HepG2 (cell line): ENCODE results near the gene STMN3. TPM values are rescaled to one million over a fixed set of nuclear protein-coding genes. Genes with fewer than 3 reads are reported as not detected.
A peak's percentile ranks its signal among the peaks of the same experiment; 100 is the strongest.

Source experiments
- AGO2 ChIP-seq: fragments of 200-400 bp; formaldehyde crosslinking; optimal IDR thresholded peaks from 2 replicates; pipeline ENCODE3; 2017; ENCODE audit warnings: mild to moderate bottlenecking, low read depth, low read length, moderate library complexity
- ARNTL ChIP-seq: sonication (generic); formaldehyde crosslinking; IDR thresholded peaks from 2 replicates; pipeline ENCODE4 v1.4.0; 2020; ENCODE audit warnings: mild to moderate bottlenecking, missing genetic modification reagents
- DMTF1 ChIP-seq: sonication (generic); formaldehyde crosslinking; IDR thresholded peaks from 2 replicates; pipeline ENCODE4 v1.4.0; 2020; ENCODE audit warnings: mild to moderate bottlenecking, missing genetic modification reagents
- FOSL1 ChIP-seq: sonication (generic); formaldehyde crosslinking; IDR thresholded peaks from 2 replicates; pipeline ENCODE4 v1.9.0; 2021; ENCODE audit warnings: missing genetic modification reagents, borderline replicate concordance
- HDAC2 ChIP-seq: sonication (generic); formaldehyde crosslinking; IDR thresholded peaks from 2 replicates; pipeline ENCODE4 v1.4.0; 2020; ENCODE audit warnings: missing genetic modification reagents
- MXD4 ChIP-seq: IDR thresholded peaks from 2 replicates; pipeline ENCODE4 v1.6.1; 2016; ENCODE audit warnings: mild to moderate bottlenecking, missing biosample characterization, missing genetic modification reagents
- SALL2 ChIP-seq: sonication (generic); formaldehyde crosslinking; IDR thresholded peaks from 2 replicates; pipeline ENCODE4 v1.8.1; 2023; ENCODE audit warnings: mild to moderate bottlenecking, missing genetic modification reagents, inconsistent platforms
- SIN3B ChIP-seq: fragments of 150-350 bp; IDR thresholded peaks from 2 replicates; pipeline ENCODE4 v1.6.1; 2014; ENCODE audit warnings: low read length
- SNAPC5 ChIP-seq: sonication (generic); formaldehyde crosslinking; IDR thresholded peaks from 2 replicates; pipeline ENCODE4 v1.8.1; 2023; ENCODE audit warnings: mild to moderate bottlenecking, missing genetic modification reagents, borderline replicate concordance
- ZBTB2 ChIP-seq: sonication (generic); formaldehyde crosslinking; IDR thresholded peaks from 2 replicates; pipeline ENCODE4 v1.8.0; 2022; ENCODE audit warnings: low read depth, missing genetic modification reagents
- ZNF382 ChIP-seq: sonication (generic); formaldehyde crosslinking; IDR thresholded peaks from 2 replicates; pipeline ENCODE4 v1.5.0; 2020; ENCODE audit warnings: missing genetic modification reagents, mild to moderate bottlenecking, borderline replicate concordance
- ZNF569 ChIP-seq: sonication (generic); formaldehyde crosslinking; IDR thresholded peaks from 2 replicates; pipeline ENCODE4 v1.5.0; 2020; ENCODE audit warnings: mild to moderate bottlenecking, missing genetic modification reagents, moderate library complexity, borderline replicate concordance
- ZNF652 ChIP-seq: IDR thresholded peaks from 2 replicates; pipeline ENCODE4 v1.6.1; 2016; ENCODE audit warnings: low read depth, borderline replicate concordance
- ZNF776 ChIP-seq: sonication (generic); formaldehyde crosslinking; IDR thresholded peaks from 2 replicates; pipeline ENCODE4 v1.4.0; 2020; ENCODE audit warnings: mild to moderate bottlenecking, missing genetic modification reagents
- ZSCAN22 ChIP-seq: sonication (generic); formaldehyde crosslinking; IDR thresholded peaks from 2 replicates; pipeline ENCODE4 v1.4.0; 2020; ENCODE audit warnings: mild to moderate bottlenecking, missing genetic modification reagents
- polyA plus RNA-seq, 8 experiments: library from polyadenylated mRNA; depleted of rRNA in 3 of 8; stranded (reverse) in 7 of 8; unstranded in 1 of 8; fragments of >200 nt; fragmentation: Illumina TruSeq in 4 of 8; extraction: Trizol in 4 of 8; gene quantifications; 2 replicates each; pipeline versions ENCODE4 v1.2.1 to v1.2.3, GENCODE V29; 2011 to 2016; ENCODE audit warnings: low read depth in 4 of 8, missing spikeins in 1 of 8, mixed read lengths in 1 of 8; ENCODE audit not compliant: insufficient read depth in 1 of 8
- total RNA-seq, 5 experiments: library from RNA; depleted of rRNA; stranded (reverse); fragments of >200 nt; fragmentation: Illumina TruSeq; extraction: Trizol; gene quantifications; 2 replicates each; pipeline ENCODE4 v1.2.3, GENCODE V29; 2016; ENCODE audit warnings: low read depth in 1 of 5
- TF ChIP-seq, protein P1 (sequence below), 2 experiments: IDR thresholded peaks; 2 replicates each; pipeline ENCODE4 v1.6.1; 2011 to 2012; ENCODE audit warnings: low read length in 2 of 2, borderline replicate concordance in 1 of 2, low read depth in 1 of 2, mild to moderate bottlenecking in 1 of 2, moderate library complexity in 1 of 2
- TF ChIP-seq, protein P2 (sequence below): sonication (generic); formaldehyde crosslinking; IDR thresholded peaks from 2 replicates; pipeline ENCODE4 v1.8.0; 2022; ENCODE audit warnings: missing genetic modification reagents, mild to moderate bottlenecking, borderline replicate concordance
- TF ChIP-seq, protein P3 (sequence below): sonication (generic); formaldehyde crosslinking; conservative IDR thresholded peaks from 2 replicates; pipeline ENCODE4 v1.4.0; 2020; ENCODE audit warnings: missing genetic modification reagents

STMN3 gene
- total and polyA plus RNA-seq, 2 of the 13 experiments (the other 11 are each of a cell fraction or from before 2014, with no cell fraction given), result 21.0 to 48.3 TPM

GRCh38 chr20:63627129-63627750 lies 26.0 kb downstream of the STMN3 start (continued):
- TF ChIP-seq, protein P1, sequence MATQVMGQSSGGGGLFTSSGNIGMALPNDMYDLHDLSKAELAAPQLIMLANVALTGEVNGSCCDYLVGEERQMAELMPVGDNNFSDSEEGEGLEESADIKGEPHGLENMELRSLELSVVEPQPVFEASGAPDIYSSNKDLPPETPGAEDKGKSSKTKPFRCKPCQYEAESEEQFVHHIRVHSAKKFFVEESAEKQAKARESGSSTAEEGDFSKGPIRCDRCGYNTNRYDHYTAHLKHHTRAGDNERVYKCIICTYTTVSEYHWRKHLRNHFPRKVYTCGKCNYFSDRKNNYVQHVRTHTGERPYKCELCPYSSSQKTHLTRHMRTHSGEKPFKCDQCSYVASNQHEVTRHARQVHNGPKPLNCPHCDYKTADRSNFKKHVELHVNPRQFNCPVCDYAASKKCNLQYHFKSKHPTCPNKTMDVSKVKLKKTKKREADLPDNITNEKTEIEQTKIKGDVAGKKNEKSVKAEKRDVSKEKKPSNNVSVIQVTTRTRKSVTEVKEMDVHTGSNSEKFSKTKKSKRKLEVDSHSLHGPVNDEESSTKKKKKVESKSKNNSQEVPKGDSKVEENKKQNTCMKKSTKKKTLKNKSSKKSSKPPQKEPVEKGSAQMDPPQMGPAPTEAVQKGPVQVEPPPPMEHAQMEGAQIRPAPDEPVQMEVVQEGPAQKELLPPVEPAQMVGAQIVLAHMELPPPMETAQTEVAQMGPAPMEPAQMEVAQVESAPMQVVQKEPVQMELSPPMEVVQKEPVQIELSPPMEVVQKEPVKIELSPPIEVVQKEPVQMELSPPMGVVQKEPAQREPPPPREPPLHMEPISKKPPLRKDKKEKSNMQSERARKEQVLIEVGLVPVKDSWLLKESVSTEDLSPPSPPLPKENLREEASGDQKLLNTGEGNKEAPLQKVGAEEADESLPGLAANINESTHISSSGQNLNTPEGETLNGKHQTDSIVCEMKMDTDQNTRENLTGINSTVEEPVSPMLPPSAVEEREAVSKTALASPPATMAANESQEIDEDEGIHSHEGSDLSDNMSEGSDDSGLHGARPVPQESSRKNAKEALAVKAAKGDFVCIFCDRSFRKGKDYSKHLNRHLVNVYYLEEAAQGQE (IDR thresholded peaks at IDR 0.05; ENCODE audit: borderline replicate concordance in 1 of 2, low read depth in 1 of 2, low read length in 2 of 2), result peak in 1 of 2 experiments; percentile 11; a peak in 1 of 4 replicates
- TF ChIP-seq, protein P2, sequence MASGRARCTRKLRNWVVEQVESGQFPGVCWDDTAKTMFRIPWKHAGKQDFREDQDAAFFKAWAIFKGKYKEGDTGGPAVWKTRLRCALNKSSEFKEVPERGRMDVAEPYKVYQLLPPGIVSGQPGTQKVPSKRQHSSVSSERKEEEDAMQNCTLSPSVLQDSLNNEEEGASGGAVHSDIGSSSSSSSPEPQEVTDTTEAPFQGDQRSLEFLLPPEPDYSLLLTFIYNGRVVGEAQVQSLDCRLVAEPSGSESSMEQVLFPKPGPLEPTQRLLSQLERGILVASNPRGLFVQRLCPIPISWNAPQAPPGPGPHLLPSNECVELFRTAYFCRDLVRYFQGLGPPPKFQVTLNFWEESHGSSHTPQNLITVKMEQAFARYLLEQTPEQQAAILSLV (CRISPR knock-in tag), result peak; percentile 99; the same call in 1 of the 2 replicates
- peak; percentile 89; the same call in 1 of the 2 replicates for TF ChIP-seq SNAPC5 (CRISPR knock-in tag)
- TF ChIP-seq ZNF652 (CRISPR knock-in tag), result no peak
- TF ChIP-seq ZSCAN22, result 0 out of 2 replicates have a peak, but pooled peaks have one; percentile 52
- TF ChIP-seq ZNF382 (CRISPR knock-in tag), result no peak
- TF ChIP-seq HDAC2 (CRISPR knock-in tag), result peak; percentile 77; the same call in 1 of the 2 replicates
- no peak for TF ChIP-seq ZNF569 (CRISPR knock-in tag)
- TF ChIP-seq FOSL1, result 0 out of 2 replicates have a peak, but pooled peaks have one; percentile 35
- peak; percentile 98 for TF ChIP-seq ZNF776
- TF ChIP-seq AGO2, result peak; percentile 96
- TF ChIP-seq ZBTB2, result no peak
- TF ChIP-seq, protein P3, sequence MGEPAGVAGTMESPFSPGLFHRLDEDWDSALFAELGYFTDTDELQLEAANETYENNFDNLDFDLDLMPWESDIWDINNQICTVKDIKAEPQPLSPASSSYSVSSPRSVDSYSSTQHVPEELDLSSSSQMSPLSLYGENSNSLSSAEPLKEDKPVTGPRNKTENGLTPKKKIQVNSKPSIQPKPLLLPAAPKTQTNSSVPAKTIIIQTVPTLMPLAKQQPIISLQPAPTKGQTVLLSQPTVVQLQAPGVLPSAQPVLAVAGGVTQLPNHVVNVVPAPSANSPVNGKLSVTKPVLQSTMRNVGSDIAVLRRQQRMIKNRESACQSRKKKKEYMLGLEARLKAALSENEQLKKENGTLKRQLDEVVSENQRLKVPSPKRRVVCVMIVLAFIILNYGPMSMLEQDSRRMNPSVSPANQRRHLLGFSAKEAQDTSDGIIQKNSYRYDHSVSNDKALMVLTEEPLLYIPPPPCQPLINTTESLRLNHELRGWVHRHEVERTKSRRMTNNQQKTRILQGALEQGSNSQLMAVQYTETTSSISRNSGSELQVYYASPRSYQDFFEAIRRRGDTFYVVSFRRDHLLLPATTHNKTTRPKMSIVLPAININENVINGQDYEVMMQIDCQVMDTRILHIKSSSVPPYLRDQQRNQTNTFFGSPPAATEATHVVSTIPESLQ (CRISPR knock-in tag), result 0 out of 2 replicates have a peak, but pooled peaks have one; percentile 70
- no peak for TF ChIP-seq SIN3B
- peak; percentile 97; the same call in 1 of the 2 replicates for TF ChIP-seq SALL2 (CRISPR knock-in tag)
- peak; percentile 73; the same call in 1 of the 2 replicates for TF ChIP-seq DMTF1 (CRISPR knock-in tag)
- TF ChIP-seq MXD4 (CRISPR knock-in tag), result peak; percentile 95
- TF ChIP-seq ARNTL (CRISPR knock-in tag), result peak; percentile 90
